ENCODE results near the gene PAPOLB. TPM values are rescaled to one million over a fixed set of nuclear protein-coding genes. Genes with fewer than 3 reads are reported as not detected.

PAPOLB gene
- polyA plus RNA-seq, 1 donor from 2014 or later = 0.05 TPM

GRCh38 chr7:4832711-4833110 lies 29.1 kb downstream of the PAPOLB start:
- Histone ChIP-seq H2AFZ (ENCODE audit: low read depth, low read length) (no peak overlapping the region), H3K27ac (ENCODE audit: low read length) (no peak overlapping the region), H3K9me2 (ENCODE audit: insufficient read depth, low read length) (no peaks in the 10 kb centered on the region), H3K4me2 (ENCODE audit: low read length) (no peak overlapping the region), H3K4me3 (ENCODE audit: low read length) (no peak overlapping the region), H3K79me2 (replicated peaks; ENCODE audit: insufficient read depth, low read length) (no peaks in the 10 kb centered on the region), H3K27me3 (ENCODE audit: insufficient read depth, low read depth, low read length) (no peaks in the 10 kb centered on the region), H3K9me3 (ENCODE audit: low read length) (no peaks in the 10 kb centered on the region), H3K36me3 (ENCODE audit: insufficient read depth, low read length) (no peaks in the 10 kb centered on the region), H3F3A (ENCODE audit: insufficient read depth, low read length, poor library complexity, severe bottlenecking) (no peaks in the 10 kb centered on the region), H3K9ac (ENCODE audit: low read length) (no peak overlapping the region), H4K20me1 (ENCODE audit: insufficient read depth) (no peaks in the 10 kb centered on the region)
- no peak for TF ChIP-seq RAD21 (conservative IDR thresholded peaks at IDR 0.05)
- no peak for TF ChIP-seq REST (IDR thresholded peaks at IDR 0.05; ENCODE audit: borderline replicate concordance)
- TF ChIP-seq, protein P1, sequence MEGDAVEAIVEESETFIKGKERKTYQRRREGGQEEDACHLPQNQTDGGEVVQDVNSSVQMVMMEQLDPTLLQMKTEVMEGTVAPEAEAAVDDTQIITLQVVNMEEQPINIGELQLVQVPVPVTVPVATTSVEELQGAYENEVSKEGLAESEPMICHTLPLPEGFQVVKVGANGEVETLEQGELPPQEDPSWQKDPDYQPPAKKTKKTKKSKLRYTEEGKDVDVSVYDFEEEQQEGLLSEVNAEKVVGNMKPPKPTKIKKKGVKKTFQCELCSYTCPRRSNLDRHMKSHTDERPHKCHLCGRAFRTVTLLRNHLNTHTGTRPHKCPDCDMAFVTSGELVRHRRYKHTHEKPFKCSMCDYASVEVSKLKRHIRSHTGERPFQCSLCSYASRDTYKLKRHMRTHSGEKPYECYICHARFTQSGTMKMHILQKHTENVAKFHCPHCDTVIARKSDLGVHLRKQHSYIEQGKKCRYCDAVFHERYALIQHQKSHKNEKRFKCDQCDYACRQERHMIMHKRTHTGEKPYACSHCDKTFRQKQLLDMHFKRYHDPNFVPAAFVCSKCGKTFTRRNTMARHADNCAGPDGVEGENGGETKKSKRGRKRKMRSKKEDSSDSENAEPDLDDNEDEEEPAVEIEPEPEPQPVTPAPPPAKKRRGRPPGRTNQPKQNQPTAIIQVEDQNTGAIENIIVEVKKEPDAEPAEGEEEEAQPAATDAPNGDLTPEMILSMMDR (IDR thresholded peaks at IDR 0.05; ENCODE audit: poor library complexity, severe bottlenecking) = no peak
- no peak for TF ChIP-seq EZH2 (IDR thresholded peaks at IDR 0.05; ENCODE audit: borderline replicate concordance, insufficient read depth, low read length, poor library complexity, severe bottlenecking)

DNA sequence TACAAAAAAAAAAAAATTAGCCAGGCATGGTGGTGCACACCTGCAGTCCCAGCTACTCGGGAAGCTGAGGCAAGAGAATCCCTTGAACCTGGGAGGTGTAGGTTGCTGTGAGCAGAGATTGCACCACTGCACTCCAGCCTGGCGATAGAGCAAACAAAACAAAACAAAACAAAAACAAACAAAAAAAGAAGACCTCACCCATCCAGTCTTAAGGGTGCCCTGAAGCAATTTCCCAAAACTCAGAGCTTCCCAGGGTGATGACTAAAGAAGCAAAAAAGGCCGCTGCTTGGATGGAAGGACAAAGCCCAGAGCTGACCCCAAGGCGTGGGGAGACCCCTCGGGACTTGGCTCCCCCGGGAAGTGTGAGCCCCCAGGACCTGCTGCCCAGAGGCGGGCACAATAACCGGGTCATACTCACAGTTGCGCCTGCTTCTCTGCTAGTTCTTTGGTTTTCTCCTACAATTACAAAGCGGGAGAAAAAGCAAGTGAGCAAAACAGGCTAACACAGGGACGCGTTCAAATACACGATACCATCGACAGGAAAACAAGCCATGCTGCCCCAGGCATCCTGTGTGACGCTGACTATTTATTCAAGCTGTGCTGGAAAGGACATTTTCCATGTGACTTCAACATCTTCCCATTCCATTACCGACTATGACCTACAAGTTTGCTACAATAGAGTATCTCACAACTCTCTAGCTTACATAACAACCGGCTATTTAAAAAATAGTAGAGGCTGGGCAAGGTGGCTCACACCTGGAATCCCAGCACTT lies 29.9 kb downstream of the PAPOLB start:
- no peaks in the 10 kb centered on the region for H4K20me1 ChIP-seq (ENCODE audit: insufficient read depth)
- H3K9ac ChIP-seq (ENCODE audit: low read length) = no peak overlapping the region
- no peak overlapping the region for H2AFZ ChIP-seq (ENCODE audit: low read depth, low read length)
- no peak overlapping the region for H3K4me2 ChIP-seq (ENCODE audit: low read length)
- H3K27me3 ChIP-seq (ENCODE audit: insufficient read depth, low read depth, low read length) = no peaks in the 10 kb centered on the region
- no peaks in the 10 kb centered on the region for H3K9me3 ChIP-seq (ENCODE audit: low read length)
- H3K4me3 ChIP-seq (ENCODE audit: low read length) = no peak overlapping the region
- H3K27ac ChIP-seq (ENCODE audit: low read length) = no peak overlapping the region
- TF ChIP-seq, protein P1 (IDR thresholded peaks at IDR 0.05; ENCODE audit: poor library complexity, severe bottlenecking) = no peak
- no peak for TF ChIP-seq RAD21 (conservative IDR thresholded peaks at IDR 0.05)
- TF ChIP-seq POLR2AphosphoS5 (IDR thresholded peaks at IDR 0.05) = no peak
- no peak for TF ChIP-seq EZH2 (IDR thresholded peaks at IDR 0.05; ENCODE audit: borderline replicate concordance, insufficient read depth, low read length, poor library complexity, severe bottlenecking)
- TF ChIP-seq MXI1 (conservative IDR thresholded peaks at IDR 0.05; ENCODE audit: poor library complexity, severe bottlenecking) = no peak
- no peak for TF ChIP-seq SMC3 (conservative IDR thresholded peaks at IDR 0.05; ENCODE audit: poor library complexity)
- no peak for TF ChIP-seq TAF1 (IDR thresholded peaks at IDR 0.05; ENCODE audit: low read depth)
- H3K9me2 ChIP-seq (ENCODE audit: insufficient read depth, low read length) = no peaks in the 10 kb centered on the region
- H3K79me2 ChIP-seq (replicated peaks; ENCODE audit: insufficient read depth, low read length) = no peaks in the 10 kb centered on the region
- H3K36me3 ChIP-seq (ENCODE audit: insufficient read depth, low read length) = no peaks in the 10 kb centered on the region
- no peaks in the 10 kb centered on the region for H3F3A ChIP-seq (ENCODE audit: insufficient read depth, low read length, poor library complexity, severe bottlenecking)

Data from neural cell (in vitro differentiated cells).